HG03354 (cell line): ENCODE data around the gene PPP1R3E.

Experiments used
- ATAC-seq: cut with Tn5 transposase; IDR thresholded peaks from one replicate; pipeline ENCODE4 v1.9.1; 2021; ENCODE audit warnings: mild to moderate bottlenecking; ENCODE audit not compliant: unreplicated experiment, poor library complexity, severe bottlenecking

The PPP1R3E gene

DNA sequence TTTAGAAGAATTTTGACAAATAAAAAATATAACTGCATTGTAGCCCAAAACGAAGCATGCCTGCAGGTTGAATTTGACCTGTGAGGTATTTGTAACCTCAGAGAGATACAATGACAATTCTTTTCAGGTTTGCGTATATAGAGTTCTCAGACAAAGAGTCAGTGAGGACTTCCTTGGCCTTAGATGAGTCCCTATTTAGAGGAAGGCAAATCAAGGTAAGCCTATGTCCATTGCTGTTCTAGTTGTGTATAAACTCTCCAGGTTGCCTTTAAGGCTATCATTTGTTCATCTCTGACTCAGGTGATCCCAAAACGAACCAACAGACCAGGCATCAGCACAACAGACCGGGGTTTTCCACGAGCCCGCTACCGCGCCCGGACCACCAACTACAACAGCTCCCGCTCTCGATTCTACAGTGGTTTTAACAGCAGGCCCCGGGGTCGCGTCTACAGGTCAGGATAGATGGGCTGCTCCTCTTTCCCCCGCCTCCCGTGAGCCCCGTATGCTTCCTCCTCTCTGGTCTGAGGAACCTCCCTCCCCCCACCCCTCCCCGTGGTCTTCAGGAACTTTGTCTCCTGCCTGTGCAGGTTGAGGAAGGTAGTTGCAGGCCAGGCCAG is 21.3 kb upstream of the PPP1R3E start:
- no peak for ATAC-seq

GRCh38 chr14:23322568-23323517 is 20.2 kb upstream of the PPP1R3E start:
- no peak for ATAC-seq

- peak; percentile 16 for ATAC-seq
Measured at GRCh38 chr14:23321572-23322547, 19.2 kb upstream of the PPP1R3E start.

GRCh38 chr14:23320584-23321571 is 18.2 kb upstream of the PPP1R3E start, which contains the start of gene PABPN1:
Gene PABPN1 (plus strand): TSS chr14:23321457. CDS start chr14:23321470, 13 bp downstream.
- peak; percentile 91 for ATAC-seq

- no peak for ATAC-seq
Measured at GRCh38 chr14:23319746-23320583, 17.3 kb upstream of the PPP1R3E start.

DNA sequence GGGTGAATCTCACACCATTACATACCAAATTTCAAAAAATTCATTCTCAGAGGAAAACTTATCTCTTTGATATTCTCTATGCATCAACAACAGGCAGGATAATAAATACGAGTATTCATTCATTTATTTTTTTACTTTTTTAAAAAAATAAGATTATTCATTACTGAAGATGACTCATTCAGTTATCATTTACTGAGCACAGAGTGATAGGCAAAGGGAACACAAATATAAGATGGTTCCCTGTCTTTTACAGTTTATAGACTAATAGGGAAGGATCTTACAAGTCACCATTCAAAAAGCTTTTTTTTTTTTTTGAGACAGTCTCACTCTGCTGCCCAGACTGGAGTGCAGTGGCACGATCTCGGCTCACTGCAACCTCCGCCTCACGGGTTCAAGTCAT is 13.6 kb upstream of the PPP1R3E start:
- no peak for ATAC-seq

GRCh38 chr14:23310546-23310945 is 7.9 kb upstream of the PPP1R3E start:
- ATAC-seq: no peak

GRCh38 chr14:23308721-23309445 is 6.2 kb upstream of the PPP1R3E start:
- no peak for ATAC-seq

DNA sequence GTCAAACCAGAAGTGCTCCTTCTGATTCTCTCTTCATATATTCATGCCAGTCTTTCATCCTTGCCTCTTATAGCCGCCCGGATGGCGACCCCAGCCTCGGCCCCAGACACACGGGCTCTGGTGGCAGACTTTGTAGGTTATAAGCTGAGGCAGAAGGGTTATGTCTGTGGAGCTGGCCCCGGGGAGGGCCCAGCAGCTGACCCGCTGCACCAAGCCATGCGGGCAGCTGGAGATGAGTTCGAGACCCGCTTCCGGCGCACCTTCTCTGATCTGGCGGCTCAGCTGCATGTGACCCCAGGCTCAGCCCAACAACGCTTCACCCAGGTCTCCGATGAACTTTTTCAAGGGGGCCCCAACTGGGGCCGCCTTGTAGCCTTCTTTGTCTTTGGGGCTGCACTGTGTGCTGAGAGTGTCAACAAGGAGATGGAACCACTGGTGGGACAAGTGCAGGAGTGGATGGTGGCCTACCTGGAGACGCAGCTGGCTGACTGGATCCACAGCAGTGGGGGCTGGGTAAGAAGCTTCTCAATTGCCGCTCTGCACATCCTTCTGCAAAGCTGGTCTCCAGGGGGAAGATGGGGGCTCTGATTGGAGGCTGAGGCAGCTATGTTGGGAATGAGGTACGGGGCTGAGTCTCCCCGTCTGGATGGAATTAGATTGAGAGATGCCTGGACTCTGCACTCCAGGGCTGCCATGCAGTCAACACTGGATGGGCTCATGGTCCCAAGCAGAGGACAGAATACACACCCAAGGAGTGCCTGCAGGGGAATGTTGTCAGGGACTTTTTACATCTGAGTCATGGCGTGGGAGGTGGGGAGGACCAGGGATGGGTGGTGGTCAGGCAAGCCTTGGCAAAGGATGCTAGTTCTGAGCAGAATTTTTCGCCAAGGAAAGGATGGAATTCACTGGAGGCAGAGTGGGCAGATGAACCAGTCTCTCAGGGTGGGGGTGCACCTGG is 5.3 kb upstream of the PPP1R3E start:
- ATAC-seq: no peak

- ATAC-seq: no peak
Measured at GRCh38 chr14:23307146-23307530, 4.5 kb upstream of the PPP1R3E start.

DNA sequence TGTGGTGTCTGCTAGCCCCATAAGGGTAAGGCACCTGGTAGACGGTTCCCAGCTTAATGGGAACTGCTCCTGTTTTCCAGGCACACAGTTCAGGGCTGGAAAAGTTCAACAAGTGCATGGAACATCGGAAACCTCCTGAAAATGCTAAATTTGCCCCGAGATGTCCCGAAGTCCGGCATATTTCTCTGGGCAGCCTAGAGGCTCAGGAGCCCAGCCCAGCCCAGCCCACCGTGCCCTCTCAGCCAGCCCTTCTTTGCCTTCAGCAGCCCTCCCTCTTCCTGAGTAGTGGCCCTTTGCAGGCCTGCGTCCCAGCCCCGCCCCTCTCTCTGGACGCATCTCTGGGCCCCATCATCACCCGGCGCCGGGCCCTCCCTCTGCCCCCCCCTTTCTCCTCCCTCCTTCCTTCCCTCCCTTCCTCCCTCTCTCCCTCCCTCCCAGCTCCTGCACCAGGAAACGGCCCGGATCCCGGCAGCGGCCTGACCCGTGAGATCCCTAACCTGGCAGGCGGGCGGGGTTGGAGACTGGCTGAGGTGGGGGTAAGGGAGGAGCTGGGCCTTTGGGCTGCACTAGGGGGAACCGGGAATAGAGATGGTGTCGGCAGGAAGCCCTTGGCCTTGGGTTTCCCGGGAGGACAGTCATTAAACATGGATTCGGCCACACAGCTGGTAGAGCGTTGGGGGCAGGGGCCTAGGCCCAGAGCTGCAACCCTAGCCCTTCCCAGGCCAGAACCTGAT is 3.9 kb upstream of the PPP1R3E start, which contains the start of gene BCL2L2:
Gene BCL2L2 (plus strand): TSS at position 422 of the 734 bp plus-strand sequence. CDS start 935 bp downstream, outside the sequence.
- ATAC-seq: no peak

DNA sequence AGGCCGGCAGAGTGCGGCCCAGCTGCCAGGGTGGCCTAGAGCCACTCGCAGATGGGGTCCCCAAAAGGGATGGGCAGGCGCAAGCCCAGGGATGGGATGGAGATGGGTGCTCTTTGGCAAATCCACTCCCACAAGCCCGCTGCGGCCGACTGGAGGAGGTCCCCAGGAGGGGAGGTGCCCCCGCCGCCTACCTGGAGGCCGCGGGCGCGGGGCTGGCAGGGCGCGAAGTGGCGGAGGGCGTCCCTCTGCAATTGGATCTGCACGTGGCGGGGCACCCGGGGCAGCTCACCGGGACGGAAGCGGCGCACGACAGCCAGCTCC is 730 bp downstream of the PPP1R3E start:
- peak; percentile 21 for ATAC-seq

GRCh38 chr14:23301288-23301968 is 1.2 kb downstream of the PPP1R3E start:
- peak; percentile 82 for ATAC-seq

DNA sequence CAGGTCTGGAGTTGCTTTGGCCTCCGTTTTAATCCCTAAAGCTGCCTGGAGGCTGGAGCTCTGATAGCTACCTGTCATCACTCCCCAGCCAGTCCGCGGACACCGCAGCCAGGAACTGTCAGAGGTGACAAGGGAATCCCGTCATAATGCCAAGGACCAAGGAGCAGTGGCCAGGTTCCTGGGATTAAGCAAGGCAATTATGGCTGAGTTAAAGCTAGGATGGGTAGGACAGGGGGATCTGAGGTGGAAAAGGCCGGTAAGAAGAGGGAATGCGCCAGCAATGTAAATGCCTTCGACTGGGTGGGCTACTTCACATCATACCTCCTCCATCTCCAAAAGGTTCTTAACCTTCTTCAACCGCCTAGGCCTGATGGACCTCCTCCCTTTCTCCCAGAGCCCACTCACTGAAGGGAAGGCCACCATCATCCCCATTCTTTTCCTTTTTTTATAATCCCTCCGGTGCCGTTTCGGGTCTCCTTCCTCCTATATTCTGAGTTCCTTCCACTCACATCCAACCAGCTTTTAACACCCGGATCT is 1.9 kb downstream of the PPP1R3E start:
- ATAC-seq: no peak
